ENCODE measurements around the gene RPL23.

The RPL23 gene

DNA sequence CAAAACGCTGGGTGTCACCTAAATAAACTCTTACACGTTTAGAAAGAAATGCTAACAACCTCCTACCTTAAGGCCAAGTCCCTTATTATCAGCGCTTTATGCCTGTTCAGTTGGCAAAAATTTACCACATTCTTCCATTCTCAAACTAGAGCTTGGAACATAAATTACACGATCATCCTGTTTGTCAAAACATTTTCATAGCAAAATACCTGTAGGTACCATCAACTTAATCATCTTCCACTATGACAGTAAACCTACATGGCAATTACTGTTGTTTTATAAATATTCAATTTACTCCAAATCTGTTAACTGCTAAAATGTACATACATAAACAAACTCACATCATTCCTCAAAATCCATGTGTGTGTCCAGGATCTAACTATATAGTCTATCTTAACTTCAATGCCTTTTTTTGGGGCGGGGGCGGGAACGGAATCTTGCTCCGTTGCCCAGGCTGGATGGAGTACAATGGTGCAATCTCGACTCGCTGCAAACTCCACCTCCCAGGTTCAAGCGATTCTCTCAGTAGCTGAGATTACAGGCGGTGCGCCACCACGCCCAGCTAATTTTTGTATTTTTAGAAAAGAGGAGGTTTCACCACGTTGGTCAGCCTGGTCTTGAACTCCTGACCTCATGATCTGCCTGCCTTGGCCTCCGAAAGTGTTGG is 4.4 kb downstream of the RPL23 start:
- DNase-seq (ENCODE audit: low read depth) = no peak
- TF ChIP-seq, protein P1, sequence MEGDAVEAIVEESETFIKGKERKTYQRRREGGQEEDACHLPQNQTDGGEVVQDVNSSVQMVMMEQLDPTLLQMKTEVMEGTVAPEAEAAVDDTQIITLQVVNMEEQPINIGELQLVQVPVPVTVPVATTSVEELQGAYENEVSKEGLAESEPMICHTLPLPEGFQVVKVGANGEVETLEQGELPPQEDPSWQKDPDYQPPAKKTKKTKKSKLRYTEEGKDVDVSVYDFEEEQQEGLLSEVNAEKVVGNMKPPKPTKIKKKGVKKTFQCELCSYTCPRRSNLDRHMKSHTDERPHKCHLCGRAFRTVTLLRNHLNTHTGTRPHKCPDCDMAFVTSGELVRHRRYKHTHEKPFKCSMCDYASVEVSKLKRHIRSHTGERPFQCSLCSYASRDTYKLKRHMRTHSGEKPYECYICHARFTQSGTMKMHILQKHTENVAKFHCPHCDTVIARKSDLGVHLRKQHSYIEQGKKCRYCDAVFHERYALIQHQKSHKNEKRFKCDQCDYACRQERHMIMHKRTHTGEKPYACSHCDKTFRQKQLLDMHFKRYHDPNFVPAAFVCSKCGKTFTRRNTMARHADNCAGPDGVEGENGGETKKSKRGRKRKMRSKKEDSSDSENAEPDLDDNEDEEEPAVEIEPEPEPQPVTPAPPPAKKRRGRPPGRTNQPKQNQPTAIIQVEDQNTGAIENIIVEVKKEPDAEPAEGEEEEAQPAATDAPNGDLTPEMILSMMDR (conservative IDR thresholded peaks at IDR 0.05; ENCODE audit: low read length) = no peak
- H3K4me3 ChIP-seq (ENCODE audit: low read length) = no peak overlapping the region

DNA sequence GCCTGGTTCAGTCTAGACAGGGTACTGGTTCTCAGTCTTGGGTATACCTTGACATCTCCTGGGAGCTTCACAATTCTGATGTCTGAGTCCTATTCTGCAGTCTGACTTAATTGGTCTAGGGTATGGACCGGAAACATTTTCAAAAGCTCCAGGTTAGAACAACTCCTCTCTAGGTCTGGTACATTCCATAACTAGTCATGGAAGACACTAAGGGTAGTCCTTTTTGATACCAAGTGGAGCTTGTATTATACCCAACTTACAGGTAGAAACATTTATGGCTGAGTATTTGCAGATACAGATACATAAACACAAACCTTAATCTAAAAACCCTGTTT is 5.0 kb downstream of the RPL23 start:
- TF ChIP-seq, protein P1 (conservative IDR thresholded peaks at IDR 0.05; ENCODE audit: low read length) = no peak
- no peak for DNase-seq (ENCODE audit: low read depth)
- no peak overlapping the region for H3K4me3 ChIP-seq (ENCODE audit: low read length)

- no peak overlapping the region for H3K4me3 ChIP-seq (ENCODE audit: low read length)
- TF ChIP-seq, protein P1 (conservative IDR thresholded peaks at IDR 0.05; ENCODE audit: low read length) = no peak
- DNase-seq (ENCODE audit: low read depth) = peak; percentile 27
Measured at GRCh38 chr17:38844261-38844757, 9.2 kb downstream of the RPL23 start.

DNA sequence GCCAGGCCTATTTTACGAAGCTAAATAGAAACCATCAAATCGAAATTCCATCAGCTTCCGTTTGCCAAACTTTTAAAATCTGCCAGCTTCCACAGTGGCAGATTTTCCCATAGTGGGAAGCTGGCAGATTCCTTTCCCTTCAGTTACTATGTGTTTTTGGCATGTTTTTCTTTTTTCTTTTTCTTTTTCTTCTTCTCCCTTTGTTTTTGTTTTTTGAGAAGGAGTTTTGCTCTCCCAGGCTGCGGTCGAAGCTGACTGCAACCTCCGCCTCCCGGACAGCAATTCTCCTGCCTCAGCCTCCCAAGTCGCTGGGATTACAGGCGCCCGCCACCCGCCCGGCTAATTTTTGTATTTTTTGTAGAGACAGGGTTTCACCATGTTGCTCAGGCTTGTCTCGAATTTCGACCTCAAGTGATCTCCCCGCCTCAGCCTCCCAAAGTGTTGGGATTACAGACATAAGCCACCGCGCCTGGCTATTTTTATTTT is 27.7 kb downstream of the RPL23 start:
- TF ChIP-seq, protein P1 (conservative IDR thresholded peaks at IDR 0.05; ENCODE audit: low read length) = no peak
- DNase-seq (ENCODE audit: low read depth) = no peak
- peak overlapping the region; percentile 99 for H3K4me3 ChIP-seq (ENCODE audit: low read length)

DNA sequence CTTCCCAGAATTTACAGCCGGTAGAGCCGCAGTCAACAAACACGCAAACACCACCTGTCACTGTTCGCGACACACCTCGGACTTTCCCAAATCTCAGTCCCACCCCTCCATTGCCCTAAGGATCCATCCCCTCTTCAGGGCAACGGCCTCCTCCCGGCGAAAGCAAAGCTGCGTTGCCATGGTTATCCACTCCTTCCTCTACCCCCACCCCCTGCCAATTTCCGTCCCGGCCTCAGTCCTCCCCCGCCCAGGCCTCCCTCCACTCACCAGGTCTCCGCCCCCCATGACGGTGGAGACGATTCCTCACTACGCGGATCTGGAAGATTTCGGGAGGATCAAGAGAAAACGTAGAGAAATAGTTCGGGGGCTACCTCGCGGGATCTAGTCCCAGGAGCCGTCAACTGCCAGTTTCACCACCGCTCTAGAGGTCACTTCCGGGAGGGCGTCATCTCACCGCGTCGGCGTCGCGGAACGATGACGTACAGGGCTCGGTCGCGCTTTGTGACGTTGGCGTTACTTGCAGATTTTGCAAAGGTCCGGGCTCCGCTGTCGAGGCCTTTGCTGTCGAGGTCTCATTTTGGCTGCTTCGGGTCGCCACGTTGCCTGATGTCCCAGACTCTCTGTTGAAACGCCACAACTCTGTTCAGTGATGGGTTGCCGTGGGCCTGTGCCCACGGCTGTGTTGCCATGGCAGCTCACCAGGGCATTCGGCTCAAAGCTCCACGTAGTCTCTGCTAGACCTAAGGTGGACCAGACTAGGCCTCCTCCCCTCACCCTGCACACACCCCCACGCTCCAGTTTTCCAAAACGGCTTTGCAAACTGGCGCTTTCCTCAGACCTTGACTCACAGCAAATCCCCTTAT is 28.4 kb downstream of the RPL23 start, which contains the start of gene CWC25:
Gene CWC25 (minus strand): TSS at position 423 of the 863 bp plus-strand sequence. CDS start 138 bp downstream, at position 285.
- TF ChIP-seq, protein P1 (conservative IDR thresholded peaks at IDR 0.05; ENCODE audit: low read length) = no peak
- DNase-seq (ENCODE audit: low read depth) = peak; percentile 97
- H3K4me3 ChIP-seq (ENCODE audit: low read length) = peak within 1 kb of the TSS; percentile 99

DNA sequence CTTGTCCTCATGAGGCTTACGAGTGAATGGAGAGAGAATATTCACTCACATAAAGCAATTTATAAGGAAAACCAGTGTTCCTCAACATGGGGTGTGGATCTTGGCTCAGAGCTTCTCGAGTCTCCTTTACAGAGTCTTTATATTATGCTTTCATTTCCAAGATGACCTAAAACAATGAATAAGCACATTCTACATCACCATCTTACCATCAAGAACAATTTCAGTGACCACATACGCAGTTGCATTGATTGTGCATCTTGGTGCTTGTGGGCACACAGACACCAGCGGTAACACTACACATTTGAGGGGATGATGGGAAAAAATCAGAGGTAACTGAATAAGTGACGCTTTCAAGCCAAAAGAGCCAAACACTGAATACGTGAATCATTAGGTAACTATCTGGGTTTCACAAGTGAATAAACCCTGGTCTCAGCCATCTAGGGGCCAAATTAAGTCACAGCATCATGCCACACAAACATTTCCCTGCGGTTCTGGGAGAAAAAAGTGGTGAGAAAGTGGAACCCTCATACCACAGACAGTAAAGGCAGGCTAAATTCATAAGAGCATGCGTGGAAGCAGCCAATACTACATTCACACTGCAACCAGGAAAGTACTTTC is 37.8 kb downstream of the RPL23 start:
- TF ChIP-seq, protein P1 (conservative IDR thresholded peaks at IDR 0.05; ENCODE audit: low read length) = peak; percentile 50
- DNase-seq (ENCODE audit: low read depth) = peak; percentile 68
- H3K4me3 ChIP-seq (ENCODE audit: low read length) = no peak overlapping the region

Measured in AG10803 (cell line).